ENCODE results near the gene KIAA0586. TPM values are rescaled to one million over a fixed set of nuclear protein-coding genes. Genes with fewer than 3 reads are reported as not detected.

KIAA0586 gene
- total RNA-seq, 1 experiment from 2014 or later = 20.9 TPM

DNA sequence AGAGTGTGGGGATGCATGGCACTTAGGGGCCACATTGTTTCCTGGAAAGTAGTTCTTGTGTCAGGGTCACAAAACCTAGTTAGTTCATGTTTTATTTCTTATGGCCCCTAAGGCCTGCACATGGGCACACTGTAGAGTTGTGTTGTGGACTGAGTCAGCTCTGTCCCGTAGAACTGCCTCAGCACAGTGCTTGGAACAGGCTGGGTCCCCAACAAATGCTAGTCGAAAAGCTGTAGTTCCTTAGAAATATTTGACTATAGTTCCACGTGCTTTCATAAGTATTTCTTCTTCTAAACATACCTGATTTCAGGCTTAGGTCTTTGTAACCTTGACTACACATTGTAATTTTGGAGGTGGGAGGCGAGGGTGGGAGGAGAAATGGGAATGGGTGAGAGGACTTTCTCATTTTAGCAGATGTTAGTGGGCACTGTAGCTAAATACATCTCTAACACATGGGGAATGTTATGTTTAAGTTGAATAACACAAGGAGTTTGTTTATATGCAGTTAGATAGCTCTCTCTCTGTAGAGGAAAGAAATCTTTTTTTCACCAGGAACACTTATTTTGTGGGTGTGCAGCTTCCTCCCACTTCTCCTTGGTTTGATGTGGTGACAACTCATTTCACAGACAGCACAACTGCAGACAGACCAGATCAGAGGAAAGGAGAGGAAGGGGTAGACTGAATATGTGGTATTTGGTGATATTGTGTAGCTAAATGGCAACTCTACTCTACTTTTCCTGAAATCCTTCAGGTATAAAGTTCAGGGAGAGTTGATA is 170.7 kb downstream of the KIAA0586 start:
- Histone ChIP-seq H3K4ac (ENCODE audit: low read depth, low read length) (no peak overlapping the region), H3K23ac (ENCODE audit: insufficient read length, low read depth, low read length) (no peak overlapping the region), H3K9me3 (ENCODE audit: control insufficient read depth, low read depth, low read length) (no peaks in the 10 kb centered on the region), H3K9ac (ENCODE audit: extremely low read depth, insufficient read length, low read length) (no peak overlapping the region), H3K79me2 (ENCODE audit: insufficient read depth, low read length) (no peaks in the 10 kb centered on the region), H2AFZ (ENCODE audit: low read length) (no peak overlapping the region), H2BK120ac (ENCODE audit: low read depth, low read length, poor library complexity, severe bottlenecking) (no peak overlapping the region), H3T11ph (ENCODE audit: low read length) (no peak overlapping the region), H2AK5ac (ENCODE audit: insufficient read length, low read length) (no peak overlapping the region), H2BK20ac (ENCODE audit: low read depth, low read length, poor library complexity, severe bottlenecking) (no peak overlapping the region), H4K5ac (ENCODE audit: insufficient read length, low read depth, low read length) (no peak overlapping the region), H2BK15ac (ENCODE audit: low read depth, low read length) (no peak overlapping the region), H3K23me2 (ENCODE audit: insufficient read length, low read depth, low read length, poor library complexity, severe bottlenecking) (no peaks in the 10 kb centered on the region), H4K91ac (ENCODE audit: insufficient read length, low read depth, low read length) (no peak overlapping the region), H2BK5ac (ENCODE audit: insufficient read length, low read length) (no peak overlapping the region), H3K4me2 (ENCODE audit: insufficient read depth, insufficient read length, low read length) (no peak overlapping the region), H3K27ac (ENCODE audit: insufficient read length, low read depth, low read length) (no peak overlapping the region), H4K20me1 (ENCODE audit: control insufficient read depth, insufficient read depth, insufficient read length) (no peaks in the 10 kb centered on the region), H3K4me1 (ENCODE audit: insufficient read depth, low read length) (no peaks in the 10 kb centered on the region; the same call in 1 of the 2 replicates), H4K8ac (replicated peaks; ENCODE audit: insufficient read length, low read depth, low read length) (no peak overlapping the region), H3K79me1 (ENCODE audit: insufficient read depth, low read depth, low read length, poor library complexity, severe bottlenecking) (no peaks in the 10 kb centered on the region), H3K56ac (ENCODE audit: insufficient read length, low read depth, low read length) (no peak overlapping the region), H2BK12ac (ENCODE audit: insufficient read length, low read depth, low read length) (no peak overlapping the region), H3K18ac (ENCODE audit: insufficient read length, low read depth, low read length) (no peak overlapping the region), H3K27me3 (ENCODE audit: insufficient read depth, low read length) (no peaks in the 10 kb centered on the region), H3K14ac (ENCODE audit: insufficient read depth, low read length) (no peak overlapping the region)
- Mint-ChIP-seq H3K27me3 (ENCODE audit: low read depth) (no peaks in the 10 kb centered on the region), H3K4me3 (no peak overlapping the region), H3K27ac (0 out of 7 replicates have a peak overlapping the region, but pooled peaks of 1 of the 3 experiments have one; percentile 55), H3K4me1 (peaks cover 9 to 11% of the 10 kb centered on the region in 2 experiments; a peak in 2 of 4 replicates), H3K36me3 (ENCODE audit: insufficient read depth in 1 of 3, low read depth in 3 of 3) (no peaks in the 10 kb centered on the region; a peak in 1 of 7 replicates), H3K9me3 (no peaks in the 10 kb centered on the region)
- DNase-seq = no peak
- TF ChIP-seq, protein P1, sequence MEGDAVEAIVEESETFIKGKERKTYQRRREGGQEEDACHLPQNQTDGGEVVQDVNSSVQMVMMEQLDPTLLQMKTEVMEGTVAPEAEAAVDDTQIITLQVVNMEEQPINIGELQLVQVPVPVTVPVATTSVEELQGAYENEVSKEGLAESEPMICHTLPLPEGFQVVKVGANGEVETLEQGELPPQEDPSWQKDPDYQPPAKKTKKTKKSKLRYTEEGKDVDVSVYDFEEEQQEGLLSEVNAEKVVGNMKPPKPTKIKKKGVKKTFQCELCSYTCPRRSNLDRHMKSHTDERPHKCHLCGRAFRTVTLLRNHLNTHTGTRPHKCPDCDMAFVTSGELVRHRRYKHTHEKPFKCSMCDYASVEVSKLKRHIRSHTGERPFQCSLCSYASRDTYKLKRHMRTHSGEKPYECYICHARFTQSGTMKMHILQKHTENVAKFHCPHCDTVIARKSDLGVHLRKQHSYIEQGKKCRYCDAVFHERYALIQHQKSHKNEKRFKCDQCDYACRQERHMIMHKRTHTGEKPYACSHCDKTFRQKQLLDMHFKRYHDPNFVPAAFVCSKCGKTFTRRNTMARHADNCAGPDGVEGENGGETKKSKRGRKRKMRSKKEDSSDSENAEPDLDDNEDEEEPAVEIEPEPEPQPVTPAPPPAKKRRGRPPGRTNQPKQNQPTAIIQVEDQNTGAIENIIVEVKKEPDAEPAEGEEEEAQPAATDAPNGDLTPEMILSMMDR (conservative IDR thresholded peaks at IDR 0.05) = no peak
- WGBS (ENCODE audit: extremely low coverage, insufficient read length, low lambda C conversion rate) = no CpG with 5 or more reads among the region's 4 CpGs
